OCI-LY7 (cell line): ENCODE data around the gene HABP2.

Experiments used
- EZH2phosphoT487 ChIP-seq: fragments of 200-600 bp; sonication (generic); IDR thresholded peaks from 2 replicates; pipeline ENCODE4 v1.6.1; 2018; ENCODE audit warnings: low read depth, borderline replicate concordance, mild to moderate bottlenecking, mixed run types, antibody characterized with exemption, low read length, moderate library complexity, mixed read lengths
- TF ChIP-seq, protein P1 (sequence below): fragments of 200-600 bp; sonication (generic); conservative IDR thresholded peaks from 2 replicates; pipeline ENCODE4 v1.5.1; 2014; ENCODE audit warnings: mild to moderate bottlenecking, antibody characterized with exemption, low read length, moderate library complexity, mixed read lengths

GRCh38 chr10:113538151-113538550 is 14.7 kb upstream of the HABP2 start:
- TF ChIP-seq, protein P1, sequence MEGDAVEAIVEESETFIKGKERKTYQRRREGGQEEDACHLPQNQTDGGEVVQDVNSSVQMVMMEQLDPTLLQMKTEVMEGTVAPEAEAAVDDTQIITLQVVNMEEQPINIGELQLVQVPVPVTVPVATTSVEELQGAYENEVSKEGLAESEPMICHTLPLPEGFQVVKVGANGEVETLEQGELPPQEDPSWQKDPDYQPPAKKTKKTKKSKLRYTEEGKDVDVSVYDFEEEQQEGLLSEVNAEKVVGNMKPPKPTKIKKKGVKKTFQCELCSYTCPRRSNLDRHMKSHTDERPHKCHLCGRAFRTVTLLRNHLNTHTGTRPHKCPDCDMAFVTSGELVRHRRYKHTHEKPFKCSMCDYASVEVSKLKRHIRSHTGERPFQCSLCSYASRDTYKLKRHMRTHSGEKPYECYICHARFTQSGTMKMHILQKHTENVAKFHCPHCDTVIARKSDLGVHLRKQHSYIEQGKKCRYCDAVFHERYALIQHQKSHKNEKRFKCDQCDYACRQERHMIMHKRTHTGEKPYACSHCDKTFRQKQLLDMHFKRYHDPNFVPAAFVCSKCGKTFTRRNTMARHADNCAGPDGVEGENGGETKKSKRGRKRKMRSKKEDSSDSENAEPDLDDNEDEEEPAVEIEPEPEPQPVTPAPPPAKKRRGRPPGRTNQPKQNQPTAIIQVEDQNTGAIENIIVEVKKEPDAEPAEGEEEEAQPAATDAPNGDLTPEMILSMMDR, result no peak
- TF ChIP-seq EZH2phosphoT487, result no peak
